Liver (tissue), 9 donors: ENCODE data around the gene GTF2IRD1. TPM values are rescaled to one million over a fixed set of nuclear protein-coding genes. Genes with fewer than 3 reads are reported as not detected.
A peak's percentile ranks its signal among the peaks of the same experiment; 100 is the strongest.

ENCODE experiments used
- DNase-seq: peaks from one replicate; pipeline ENCODE4 v3.0.0-alpha.2; 2017; ENCODE audit warnings: low spot score
- H3K27ac ChIP-seq, 2 donors: one replicate each; pipeline ENCODE4 v1.7.0; 2013; ENCODE audit warnings: inconsistent platforms in 2 of 2, low read length in 2 of 2, control low read depth in 1 of 2, low read depth in 1 of 2, mild to moderate bottlenecking in 1 of 2
- H3K27me3 ChIP-seq, 4 donors: one replicate each; pipeline versions ENCODE4 v1.6.1 to v1.7.0; 2013; ENCODE audit warnings: low read length in 3 of 4, inconsistent platforms in 1 of 4, mild to moderate bottlenecking in 1 of 4, moderate library complexity in 1 of 4; ENCODE audit not compliant: control insufficient read depth in 4 of 4, insufficient read depth in 4 of 4
- H3K36me3 ChIP-seq, 4 donors: one replicate each; pipeline versions ENCODE4 v1.6.1 to v1.7.0; 2013; ENCODE audit warnings: low read length in 3 of 4, mild to moderate bottlenecking in 3 of 4, low read depth in 1 of 4, moderate library complexity in 1 of 4; ENCODE audit not compliant: control insufficient read depth in 4 of 4, insufficient read depth in 3 of 4
- H3K4me1 ChIP-seq, 4 donors: one replicate each; pipeline versions ENCODE4 v1.6.1 to v1.7.0; 2013; ENCODE audit warnings: low read length in 3 of 4, mild to moderate bottlenecking in 3 of 4, moderate library complexity in 1 of 4; ENCODE audit not compliant: control insufficient read depth in 4 of 4, insufficient read depth in 4 of 4
- H3K4me3 ChIP-seq, 3 donors: one replicate each; pipeline versions ENCODE4 v1.6.1 to v1.7.0; 2013; ENCODE audit warnings: low read length in 3 of 3, control low read depth in 1 of 3, low read depth in 1 of 3, mild to moderate bottlenecking in 1 of 3
- H3K9ac ChIP-seq, 2 donors: one replicate each; pipeline ENCODE4 v1.7.0; 2013; ENCODE audit warnings: low read length in 2 of 2, mild to moderate bottlenecking in 2 of 2, moderate library complexity in 2 of 2, control low read depth in 1 of 2, low read depth in 1 of 2
- H3K9me3 ChIP-seq, 4 donors: one replicate each; pipeline versions ENCODE4 v1.6.1 to v1.7.0; 2013; ENCODE audit warnings: low read length in 3 of 4; ENCODE audit not compliant: control insufficient read depth in 4 of 4
- EGR1 ChIP-seq, 2 donors: IDR thresholded peaks; 2 replicates each; pipeline ENCODE4 v1.6.1; 2016 to 2018; ENCODE audit warnings: antibody characterized with exemption in 2 of 2, low read depth in 2 of 2
- FOXA1 ChIP-seq: IDR thresholded peaks from 2 replicates; pipeline ENCODE4 v1.6.1; 2016; ENCODE audit warnings: antibody characterized with exemption
- HNF4A ChIP-seq, 2 donors: conservative IDR thresholded peaks; 2 replicates each; pipeline ENCODE4 v1.6.1; 2016; ENCODE audit warnings: antibody characterized with exemption in 2 of 2, mild to moderate bottlenecking in 2 of 2
- HNF4G ChIP-seq: IDR thresholded peaks from 2 replicates; pipeline ENCODE4 v1.6.1; 2016; ENCODE audit warnings: antibody characterized with exemption
- JUND ChIP-seq, 2 donors: IDR thresholded peaks; 2 replicates each; pipeline ENCODE4 v1.6.1; 2016; ENCODE audit warnings: antibody characterized with exemption in 2 of 2
- MAX ChIP-seq: IDR thresholded peaks from 2 replicates; pipeline ENCODE4 v1.6.1; 2016; ENCODE audit warnings: antibody characterized with exemption
- RAD21 ChIP-seq, 2 donors: IDR thresholded peaks; 2 replicates each; pipeline ENCODE4 v1.6.1; 2016; ENCODE audit warnings: antibody characterized with exemption in 2 of 2, mild to moderate bottlenecking in 2 of 2
- RXRA ChIP-seq, 2 donors: IDR thresholded peaks; 2 replicates each; pipeline ENCODE4 v1.6.1; 2017 to 2018; ENCODE audit warnings: antibody characterized with exemption in 2 of 2, mild to moderate bottlenecking in 1 of 2
- SP1 ChIP-seq: IDR thresholded peaks from 2 replicates; pipeline ENCODE4 v1.6.1; 2018; ENCODE audit warnings: antibody characterized with exemption, mild to moderate bottlenecking
- TAF1 ChIP-seq: conservative IDR thresholded peaks from 2 replicates; pipeline ENCODE4 v1.6.1; 2016; ENCODE audit warnings: antibody characterized with exemption, mild to moderate bottlenecking
- YY1 ChIP-seq: IDR thresholded peaks from 2 replicates; pipeline ENCODE4 v1.6.1; 2016; ENCODE audit warnings: antibody characterized with exemption, mild to moderate bottlenecking
- ZBTB33 ChIP-seq: IDR thresholded peaks from 2 replicates; pipeline ENCODE4 v1.6.1; 2016; ENCODE audit warnings: antibody characterized with exemption
- WGBS: extraction: QIAGEN DNeasy Blood & Tissue Kit; methylation state at CpG from one replicate; pipeline ENCODE4 v1.1.7; 2013; 5-methylcytosine and 5-hydroxymethylcytosine counted together
- polyA plus RNA-seq, 2 donors: library from polyadenylated mRNA; stranded (reverse) in 1 of 2; unstranded in 1 of 2; fragments of 200-250 nt in 1 of 2; fragments of >200 nt in 1 of 2; fragmentation: Nextera tagmentation in 1 of 2; extraction: Ambion mirVana in 1 of 2; gene quantifications; one replicate each; pipeline versions ENCODE4 v1.2.1 to v1.2.3, GENCODE V29; 2013 to 2015
- total RNA-seq, 2 donors: library from RNA; depleted of rRNA; stranded (reverse); fragments of >200 nt; gene quantifications; one replicate each; pipeline ENCODE4 v1.2.3, GENCODE V29; 2014
- donor health status: healthy.
- donor health status: healthy.
- donor health status: healthy.
- donor health status: healthy.
- donor health status: healthy.

Gene GTF2IRD1
- total and polyA plus RNA-seq, 4 donors, result 2.0 to 7.4 (median 3.3) TPM

GRCh38 chr7:74627661-74628411, 174.1 kb downstream of the GTF2IRD1 start:
- peak overlapping the region in 1 of 3 donors; percentile 20 for H3K4me3 ChIP-seq
- DNase-seq, result no peak
- H3K9ac ChIP-seq, result no peak overlapping the region
- no peaks in the 10 kb centered on the region for H3K9me3 ChIP-seq
- H3K36me3 ChIP-seq, result no peaks in the 10 kb centered on the region
- H3K27me3 ChIP-seq, result no peaks in the 10 kb centered on the region
- WGBS, result 31% methylated on average over 12 of the region's 12 CpGs
- H3K27ac ChIP-seq, result peak overlapping the region in 1 of 2 donors; percentile 26
- peak in 1 of 2 donors; percentile 31 for TF ChIP-seq RXRA (IDR thresholded peaks at IDR 0.05)
- TF ChIP-seq HNF4A (conservative IDR thresholded peaks at IDR 0.05), result peak; percentile 37 to 56
- TF ChIP-seq MAX, result no peak
- no peak for TF ChIP-seq FOXA1
- TF ChIP-seq SP1, result peak; percentile 49
- peak; percentile 4 to 26 for TF ChIP-seq RAD21 (IDR thresholded peaks at IDR 0.05)
- peaks cover 0 to 9% (median 5%) of the 10 kb centered on the region in 4 donors for H3K4me1 ChIP-seq

GRCh38 chr7:74632505-74632904, 178.8 kb downstream of the GTF2IRD1 start:
- DNase-seq, result no peak
- H3K9me3 ChIP-seq, result no peaks in the 10 kb centered on the region
- WGBS, result 87% methylated on average over 8 of the region's 8 CpGs
- no peak overlapping the region for H3K27ac ChIP-seq
- H3K4me1 ChIP-seq, result peaks cover 4 to 15% (median 8%) of the 10 kb centered on the region in 4 donors
- no peaks in the 10 kb centered on the region for H3K27me3 ChIP-seq
- no peak overlapping the region for H3K9ac ChIP-seq
- H3K4me3 ChIP-seq, result no peak overlapping the region
- H3K36me3 ChIP-seq, result no peaks in the 10 kb centered on the region
- TF ChIP-seq YY1, result no peak
- TF ChIP-seq FOXA1, result no peak
- TF ChIP-seq ZBTB33, result no peak
- TF ChIP-seq JUND (IDR thresholded peaks at IDR 0.05), result no peak
- TF ChIP-seq TAF1, result no peak
- no peak for TF ChIP-seq HNF4G

GRCh38 chr7:74633451-74633921, 179.8 kb downstream of the GTF2IRD1 start:
- 59% methylated on average over 9 of the region's 9 CpGs for WGBS
- DNase-seq, result no peak
- Histone ChIP-seq H3K9me3 (no peaks in the 10 kb centered on the region), H3K36me3 (no peaks in the 10 kb centered on the region), H3K4me1 (peaks cover 3 to 6% (median 5%) of the 10 kb centered on the region in 4 donors), H3K27me3 (no peaks in the 10 kb centered on the region), H3K4me3 (no peak overlapping the region), H3K9ac (no peak overlapping the region), H3K27ac (no peak overlapping the region)
- TF ChIP-seq TAF1 (no peak), RXRA (IDR thresholded peaks at IDR 0.05) (peak in 1 of 2 donors; percentile 63), EGR1 (IDR thresholded peaks at IDR 0.05; ENCODE audit: low read depth in 2 of 2) (no peak), HNF4A (conservative IDR thresholded peaks at IDR 0.05) (peak in 1 of 2 donors; percentile 53)
